GM12878 (cell line): ENCODE data around the gene DNAJC4. TPM values are rescaled to one million over a fixed set of nuclear protein-coding genes. Genes with fewer than 3 reads are reported as not detected.

ENCODE experiments used
- ATAC-seq: fragments of 200-7000 bp; cut with Tn5 transposase; 3 replicates; pipeline ENCODE4 v1.9.1; 2020; ENCODE audit warnings: mild to moderate bottlenecking, moderate library complexity
- BruUV-seq: library from RNA; stranded (reverse); fragments of 400-500 nt; replicated peaks from 2 replicates; lab custom pipeline; 2021; lab: Mats Ljungman, UMichigan
- CTCF ChIA-PET: fragments of 300-600 bp; sonication (Branson Sonifier 250); formaldehyde crosslinking; extraction: SDS; loops from one replicate; lab custom pipeline; 2021; ENCODE audit warnings: inconsistent platforms; lab: Yijun Ruan, JAX
- POLR2A ChIA-PET: fragments of 350-600 bp; formaldehyde crosslinking; extraction: SDS; loops from one replicate; lab custom pipeline; 2021; ENCODE audit warnings: inconsistent platforms; lab: Charles Lee
- RAD21 ChIA-PET: fragments of 300-600 bp; sonication (Branson Sonifier 250); formaldehyde crosslinking; loops from one replicate; lab custom pipeline; 2023; ENCODE audit warnings: antibody characterized with exemption; ENCODE audit not compliant: unreplicated experiment; lab: Charles Lee
- SMC1A ChIA-PET: fragments of 300-600 bp; sonication (Branson Sonifier 250); formaldehyde crosslinking; loops from one replicate; lab custom pipeline; 2023; ENCODE audit not compliant: unreplicated experiment, uncharacterized antibody; lab: Charles Lee
- DNase-seq: peaks from one replicate; pipeline ENCODE4 v3.0.0-alpha.2; 2011; ENCODE audit warnings: low read depth, low spot score
- FAIRE-seq: peaks from 3 replicates; lab custom pipeline; 2011; peaks lifted over from hg19 to GRCh38; lab: Jason Lieb, UNC
- H2AFZ ChIP-seq: 2 replicates; pipeline ENCODE4 v1.6.0; 2011; ENCODE audit warnings: low read depth, low read length, control low read depth; ENCODE audit not compliant: control insufficient read depth
- H3K27ac ChIP-seq: 2 replicates; pipeline ENCODE4 v1.5.1; 2011; ENCODE audit warnings: control low read depth; ENCODE audit not compliant: control insufficient read depth, insufficient read depth
- H3K27me3 ChIP-seq, 2 experiments: replicated peaks in 1 of 2; 2 replicates each; pipeline versions ENCODE4 v1.6.0 to v1.6.1; 2011; ENCODE audit warnings: low read length in 1 of 2; ENCODE audit not compliant: control insufficient read depth in 2 of 2, insufficient read depth in 2 of 2
- H3K36me3 ChIP-seq, 2 experiments: 2 replicates each; pipeline ENCODE4 v1.5.1; 2011; ENCODE audit warnings: low read length in 1 of 2; ENCODE audit not compliant: control insufficient read depth in 2 of 2, insufficient read depth in 2 of 2
- H3K4me1 ChIP-seq: 2 replicates; pipeline ENCODE4 v1.6.1; 2011; ENCODE audit warnings: mild to moderate bottlenecking, low read length, moderate library complexity, mixed read lengths; ENCODE audit not compliant: control insufficient read depth, insufficient read depth
- H3K4me2 ChIP-seq: 2 replicates; pipeline ENCODE4 v1.6.0; 2011; ENCODE audit warnings: control low read depth; ENCODE audit not compliant: control insufficient read depth, insufficient read depth
- H3K4me3 ChIP-seq: fragments of 200-600 bp; sonication (generic); 2 replicates; pipeline ENCODE4 v1.5.1; 2016
- H3K79me2 ChIP-seq: 2 replicates; pipeline ENCODE4 v1.6.0; 2011; ENCODE audit warnings: low read length; ENCODE audit not compliant: control insufficient read depth, insufficient read depth
- H3K9ac ChIP-seq: 2 replicates; pipeline ENCODE4 v1.8.0; 2011; ENCODE audit warnings: low read length, control low read depth, mixed read lengths; ENCODE audit not compliant: control insufficient read depth, insufficient read depth
- H3K9me3 ChIP-seq: replicated peaks from 3 replicates; pipeline ENCODE4 v1.5.1; 2011; ENCODE audit warnings: mild to moderate bottlenecking, low read length; ENCODE audit not compliant: control insufficient read depth, insufficient read depth
- H4K20me1 ChIP-seq: 2 replicates; pipeline ENCODE4 v1.6.0; 2011; ENCODE audit not compliant: control insufficient read depth, insufficient read depth
- BACH1 ChIP-seq: fragments of 450-650 bp; IDR thresholded peaks from 2 replicates; pipeline ENCODE4 v1.6.1; 2017; ENCODE audit warnings: mild to moderate bottlenecking, borderline replicate concordance
- CEBPZ ChIP-seq: fragments of 150-350 bp; IDR thresholded peaks from 2 replicates; pipeline ENCODE4 v1.6.1; 2016; ENCODE audit warnings: low read depth, low read length
- KDM1A ChIP-seq: fragments of 200-600 bp; sonication (generic); IDR thresholded peaks from 2 replicates; pipeline ENCODE4 v1.6.1; 2016; ENCODE audit warnings: borderline replicate concordance
- MEF2B ChIP-seq: fragments of 450-650 bp; IDR thresholded peaks from 2 replicates; pipeline ENCODE4 v1.6.1; 2018; ENCODE audit warnings: mild to moderate bottlenecking, moderate library complexity; ENCODE audit not compliant: partially characterized antibody, poor library complexity, severe bottlenecking
- NBN ChIP-seq: fragments of 450-650 bp; IDR thresholded peaks from 2 replicates; pipeline ENCODE4 v1.6.1; 2016
- NRF1 ChIP-seq: conservative IDR thresholded peaks from 2 replicates; pipeline ENCODE4 v1.6.1; 2011; ENCODE audit warnings: mild to moderate bottlenecking, low read depth, low read length, improper control_type of control experiment
- PRDM15 ChIP-seq: fragments of 450-650 bp; formaldehyde crosslinking; IDR thresholded peaks from 2 replicates; pipeline ENCODE4 v1.4.0; 2020; ENCODE audit warnings: mild to moderate bottlenecking, moderate library complexity
- WGBS: methylation state at CpG from one replicate; pipeline ENCODE4 v1.1.6; 2016; ENCODE audit warnings: low lambda C conversion rate; ENCODE audit not compliant: insufficient replicate concordance, insufficient coverage; ENCODE audit errors: missing lambda C conversion rate; 5-methylcytosine and 5-hydroxymethylcytosine counted together
- in situ Hi-C: fragments of 300-500 bp; cut with MboI; formaldehyde crosslinking; loops from 9 replicates; pipeline ENCODE4 v1.14.3; 2018; ENCODE audit warnings: mixed read lengths
- intact Hi-C: fragments of 100-400 bp; cut with micrococcal nuclease; formaldehyde crosslinking; loops from one replicate; pipeline ENCODE4 v1.14.2; 2022; ENCODE audit not compliant: unreplicated experiment
- polyA plus RNA-seq, 11 experiments: library from polyadenylated mRNA; depleted of rRNA in 4 of 11; unstranded in 6 of 11; stranded (reverse) in 5 of 11; fragments of >200 nt; fragmentation: Nextera tagmentation in 4 of 11; fragmentation: Illumina TruSeq in 1 of 11; extraction: Ambion mirVana in 4 of 11; extraction: Trizol in 1 of 11; gene quantifications; 1 replicate in 1 of 11; 2 replicates in 10 of 11; pipeline versions ENCODE4 v1.2.1 to v1.2.3, GENCODE V29; 2011 to 2016; ENCODE audit warnings: inconsistent platforms in 2 of 11, missing spikeins in 2 of 11, low read depth in 1 of 11
- total RNA-seq, 4 experiments: library from RNA; depleted of rRNA in 3 of 4; stranded (reverse); fragments of >200 nt in 3 of 4; fragmentation: Illumina TruSeq in 1 of 4; extraction: Trizol in 1 of 4; gene quantifications; 2 replicates each; pipeline versions ENCODE4 v1.2.1 to v1.2.3, GENCODE V29; 2013 to 2021

DNAJC4 gene
- total and polyA plus RNA-seq, 10 of the 15 experiments (the other 5 are each of a cell fraction or from before 2014, with no cell fraction given) = 3.7 to 64.9 (median 30.1) TPM

DNA sequence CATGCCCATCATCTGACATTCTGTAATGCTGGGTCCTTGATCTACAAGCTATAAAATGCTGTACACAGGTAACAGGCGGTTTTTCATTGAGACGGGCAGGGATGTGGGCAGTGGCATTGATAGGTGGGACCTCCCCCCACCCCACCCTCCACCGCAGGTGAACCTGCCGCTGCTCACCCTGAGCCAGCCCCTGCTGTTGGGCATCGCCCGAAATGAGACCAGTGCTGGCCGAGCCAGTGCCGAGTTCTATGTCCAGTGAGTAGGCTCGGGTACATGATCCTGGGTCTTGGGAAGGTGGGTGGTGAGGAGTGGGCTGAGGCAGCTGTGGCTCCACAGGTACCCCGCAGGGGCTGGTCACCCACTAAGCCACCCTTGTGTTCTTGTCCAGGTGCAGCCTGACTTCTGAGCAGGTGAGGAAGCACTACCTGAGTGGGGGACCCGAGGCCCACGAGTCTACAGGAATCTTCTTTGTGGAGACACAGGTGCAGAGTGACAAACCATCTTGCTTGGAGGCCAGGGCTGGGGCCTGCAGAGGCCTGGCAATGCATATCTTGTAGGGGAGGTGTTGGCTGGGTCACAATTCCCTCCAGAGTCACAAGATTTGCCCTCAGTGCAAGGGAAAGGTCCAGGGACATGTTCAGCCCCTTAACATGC, 1.1 kb upstream of the DNAJC4 start:
- intact Hi-C loops (no loop called here), in situ Hi-C loops (loop anchor here (25.0 kb wide), 1 partner anchor 1633 kb away; the partner anchor contains the start of genes CFL1, EFEMP2 and MUS81)
- TF ChIP-seq NRF1 = no peak
- Histone ChIP-seq H3K4me3 (peak overlapping the region; percentile 95; the same call in 1 of the 2 replicates), H3K27me3 (no peaks in the 10 kb centered on the region), H4K20me1 (no peaks in the 10 kb centered on the region), H3K9me3 (no peaks in the 10 kb centered on the region), H3K4me1 (peaks cover 34% of the 10 kb centered on the region), H3K4me2 (peak overlapping the region; percentile 98), H2AFZ (no peak overlapping the region), H3K36me3 (peaks cover 0 to 3% of the 10 kb centered on the region in 2 experiments; a peak in 1 of 4 replicates), H3K9ac (peak overlapping the region; percentile 79), H3K27ac (peak overlapping the region; percentile 86), H3K79me2 (peaks cover 36% of the 10 kb centered on the region)
- ChIA-PET CTCF (interaction anchor here (0.6 to 0.9 kb wide), 2 partner anchors 25 to 72 kb away, joined by 3 to 4 read pairs; no protein-coding TSS in a partner anchor), POLR2A (interaction anchor here (0.6 to 9.7 kb wide), 4 partner anchors 10 to 1466 kb away, joined by 4 to 77 read pairs (median 6); partner anchors contain the start of genes FKBP2 and PPP1R14B), RAD21 (interaction anchor here (1.0 kb wide), 1 partner anchor 22 kb away, joined by 6 read pairs; the partner anchor contains the start of gene FERMT3), SMC1A (interaction anchor here (1.2 kb wide), 1 partner anchor 15 kb away, joined by 3 read pairs; no protein-coding TSS in a partner anchor)
- ATAC-seq (no peak), DNase-seq (no peak), FAIRE-seq (no peak)
- WGBS = 68% methylated on average over 11 of the region's 12 CpGs
- TSS peak; percentile 35 for BruUV-seq

GRCh38 chr11:64229744-64230170, 591 bp upstream of the DNAJC4 start:
- Histone ChIP-seq H3K27me3 (no peaks in the 10 kb centered on the region), H2AFZ (peak overlapping the region; percentile 94; the same call in 1 of the 2 replicates), H3K36me3 (no peaks in the 10 kb centered on the region), H3K4me2 (peak overlapping the region; percentile 98), H3K4me3 (peak overlapping the region; percentile 95), H3K4me1 (peaks cover 33% of the 10 kb centered on the region), H3K9ac (peak overlapping the region; percentile 79), H4K20me1 (no peaks in the 10 kb centered on the region), H3K9me3 (no peaks in the 10 kb centered on the region), H3K79me2 (peaks cover 36% of the 10 kb centered on the region), H3K27ac (peak overlapping the region; percentile 86)
- SMC1A ChIA-PET = no interaction called here
- ATAC-seq (no peak), FAIRE-seq (no peak), DNase-seq (no peak)
- POLR2A ChIA-PET = interaction anchor here (0.6 to 9.7 kb wide), 5 partner anchors 10 to 1467 kb away, joined by 4 to 77 read pairs (median 4); partner anchors contain the start of genes FKBP2 and PPP1R14B
- WGBS = 37% methylated on average over 12 of the region's 13 CpGs
- intact Hi-C loops (no loop called here), in situ Hi-C loops (loop anchor here (25.0 kb wide), 1 partner anchor 1633 kb away; the partner anchor contains the start of genes CFL1, EFEMP2 and MUS81)
- RAD21 ChIA-PET = interaction anchor here (0.6 to 1.0 kb wide), 2 partner anchors 23 to 25 kb away, joined by 3 to 6 read pairs; partner anchors contain the start of gene FERMT3
- BruUV-seq = no TSS peak
- CTCF ChIA-PET = interaction anchor here (0.6 to 1.2 kb wide), 3 partner anchors 23 to 71 kb away, joined by 3 to 8 read pairs (median 4); partner anchors contain the start of gene FERMT3
- TF ChIP-seq KDM1A (no peak), PRDM15 (CRISPR knock-in tag) (no peak), MEF2B (no peak), BACH1 (no peak), NBN (no peak), CEBPZ (no peak)
